ENCODE data around the gene PTCH1. TPM values are rescaled to one million over a fixed set of nuclear protein-coding genes. Genes with fewer than 3 reads are reported as not detected.

Gene PTCH1
- total RNA-seq, 3 donors from 2014 or later: 11.9 to 38.1 (median 32.1) TPM

GRCh38 chr9:95422650-95423049, 94.1 kb downstream of the PTCH1 start:
- TF ChIP-seq CTCF (IDR thresholded peaks at IDR 0.05): no peak
- no peak for ATAC-seq
- Histone ChIP-seq H3K36me3 (ENCODE audit: low read depth) (no peaks in the 10 kb centered on the region), H3K4me1 (ENCODE audit: low read depth) (peaks cover 4% of the 10 kb centered on the region), H3K4me3 (no peak overlapping the region), H3K9me3 (peaks cover 19% of the 10 kb centered on the region)
- intact Hi-C loops (cut with DNase I, micrococcal nuclease): no loop called here
- DNase-seq: no peak

GRCh38 chr9:95420518-95420917, 96.3 kb downstream of the PTCH1 start:
- DNase-seq (no peak), ATAC-seq (no peak)
- intact Hi-C loops (cut with DNase I, micrococcal nuclease): no loop called here
- Histone ChIP-seq H3K9me3 (peaks cover 19% of the 10 kb centered on the region), H3K4me1 (ENCODE audit: low read depth) (no peaks in the 10 kb centered on the region), H3K36me3 (ENCODE audit: low read depth) (no peaks in the 10 kb centered on the region), H3K4me3 (no peak overlapping the region)
- no peak for TF ChIP-seq CTCF (IDR thresholded peaks at IDR 0.05)

GRCh38 chr9:95419444-95419843, 97.3 kb downstream of the PTCH1 start:
- no peak for DNase-seq
- no peak for TF ChIP-seq CTCF (IDR thresholded peaks at IDR 0.05)
- Histone ChIP-seq H3K4me1 (ENCODE audit: low read depth) (no peaks in the 10 kb centered on the region), H3K36me3 (ENCODE audit: low read depth) (no peaks in the 10 kb centered on the region), H3K9me3 (peaks cover 19% of the 10 kb centered on the region), H3K4me3 (no peak overlapping the region)
- no peak for ATAC-seq
- intact Hi-C loops (cut with DNase I, micrococcal nuclease): no loop called here

- ATAC-seq (no peak), DNase-seq (no peak)
- intact Hi-C loops (cut with DNase I, micrococcal nuclease): no loop called here
- Histone ChIP-seq H3K9me3 (no peaks in the 10 kb centered on the region), H3K4me3 (no peak overlapping the region), H3K36me3 (ENCODE audit: low read depth) (no peaks in the 10 kb centered on the region), H3K4me1 (ENCODE audit: low read depth) (peaks cover 2% of the 10 kb centered on the region)
- TF ChIP-seq CTCF (IDR thresholded peaks at IDR 0.05): no peak
These were observed 101.6 kb downstream of the PTCH1 start for GRCh38 chr9:95415158-95415557.

GRCh38 chr9:95413793-95414192, 103.0 kb downstream of the PTCH1 start:
- no peak for DNase-seq
- ATAC-seq: no peak
- Histone ChIP-seq H3K4me3 (no peak overlapping the region), H3K36me3 (ENCODE audit: low read depth) (no peaks in the 10 kb centered on the region), H3K9me3 (no peaks in the 10 kb centered on the region), H3K4me1 (ENCODE audit: low read depth) (peaks cover 2% of the 10 kb centered on the region)
- intact Hi-C loops (cut with DNase I, micrococcal nuclease): no loop called here
- no peak for TF ChIP-seq CTCF (IDR thresholded peaks at IDR 0.05)

Measured in mucosa of descending colon (tissue), 3 donors.